Measurements from ENCODE around the gene RAB40C.

GRCh38 chr16:563072-563644 lies 26.7 kb upstream of the RAB40C start:
- TF ChIP-seq POLR2A (IDR thresholded peaks at IDR 0.05): no peak
- TF ChIP-seq POLR2AphosphoS5 (IDR thresholded peaks at IDR 0.05): no peak
